AG09309 (cell line): ENCODE results near the gene MAPK8IP1.

ENCODE experiments used
- DNase-seq: peaks from one replicate; pipeline ENCODE4 v3.0.0-alpha.2; 2010; ENCODE audit warnings: low read depth
- H3K4me3 ChIP-seq: 2 replicates; pipeline ENCODE4 v1.5.1; 2011; ENCODE audit warnings: mild to moderate bottlenecking, low read depth, low read length, moderate library complexity; ENCODE audit not compliant: control insufficient read depth
- CTCF ChIP-seq: IDR thresholded peaks from 2 replicates; pipeline ENCODE4 v1.5.1; 2011; ENCODE audit warnings: mild to moderate bottlenecking, low read depth, low read length, inconsistent platforms; ENCODE audit not compliant: insufficient read depth, control insufficient read depth; ENCODE audit errors: missing control alignments

Gene MAPK8IP1

DNA sequence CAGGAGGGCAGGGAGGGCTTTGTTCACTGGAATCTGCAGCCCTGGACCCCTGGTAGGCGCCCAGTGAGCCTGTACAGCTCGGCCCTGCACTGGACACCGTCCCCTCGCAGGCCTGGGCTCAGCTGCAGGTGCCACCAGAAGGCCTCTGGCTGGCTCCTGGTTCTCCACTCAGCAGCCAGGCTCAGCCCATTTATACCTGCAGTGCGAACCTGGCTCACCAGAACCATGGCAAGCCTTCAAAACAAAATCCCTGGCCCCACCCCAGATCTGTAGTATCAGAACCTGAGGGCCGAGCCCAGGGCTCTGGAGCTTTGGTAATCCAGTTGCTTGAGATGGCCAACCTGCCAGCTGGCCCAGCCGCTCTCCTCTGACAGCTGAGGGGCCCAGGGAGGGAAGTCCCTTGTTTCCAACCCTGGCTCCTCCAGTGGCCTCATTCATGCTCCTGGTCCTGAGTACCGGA, 22.5 kb downstream of the MAPK8IP1 start:
- no peak for DNase-seq
- H3K4me3 ChIP-seq: no peak overlapping the region
- no peak for TF ChIP-seq CTCF

DNA sequence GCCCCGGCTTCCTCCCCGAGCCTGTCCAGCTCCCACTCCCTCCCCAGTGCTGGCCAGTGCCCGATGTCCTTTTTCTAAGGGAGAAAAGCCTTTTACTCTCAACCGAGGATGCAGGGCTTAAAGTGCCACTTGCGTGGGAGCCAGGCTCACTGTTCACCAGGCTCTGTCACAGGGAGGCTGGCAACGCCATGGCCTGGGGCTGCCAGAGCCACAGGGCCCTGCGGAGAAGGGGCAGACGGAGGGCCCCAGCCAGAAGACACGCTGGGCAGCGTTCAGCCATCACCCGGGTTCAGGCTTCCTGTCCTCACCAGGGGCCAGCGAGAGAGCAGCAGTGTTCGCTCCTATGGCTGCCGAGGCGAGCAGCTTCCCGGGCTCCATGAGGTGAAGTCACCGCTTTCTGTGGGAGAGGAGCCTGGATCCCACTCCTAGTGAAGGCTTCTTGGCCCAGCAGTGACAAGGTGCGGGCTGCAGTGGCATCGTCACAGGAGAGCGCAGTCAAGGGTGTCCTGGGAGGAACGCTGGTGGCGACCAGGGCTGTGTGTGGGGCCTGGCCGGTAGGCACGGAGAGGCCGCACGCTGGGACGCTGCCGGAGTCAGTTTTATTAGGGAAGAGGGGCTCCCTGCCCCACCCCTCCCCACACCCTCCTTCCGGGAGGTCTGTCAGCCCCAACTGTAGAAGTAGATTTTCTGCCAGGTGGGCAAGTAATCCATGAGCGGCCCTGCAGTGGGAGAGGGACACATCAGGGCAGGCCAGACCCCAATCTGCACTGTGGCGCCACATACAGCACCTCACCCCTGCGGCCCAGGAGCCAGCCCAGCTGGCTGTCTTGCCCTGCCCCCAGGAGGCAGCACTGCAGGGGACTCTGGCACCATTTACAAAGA, 24.4 kb downstream of the MAPK8IP1 start:
- H3K4me3 ChIP-seq: no peak overlapping the region
- no peak for DNase-seq
- no peak for TF ChIP-seq CTCF

DNA sequence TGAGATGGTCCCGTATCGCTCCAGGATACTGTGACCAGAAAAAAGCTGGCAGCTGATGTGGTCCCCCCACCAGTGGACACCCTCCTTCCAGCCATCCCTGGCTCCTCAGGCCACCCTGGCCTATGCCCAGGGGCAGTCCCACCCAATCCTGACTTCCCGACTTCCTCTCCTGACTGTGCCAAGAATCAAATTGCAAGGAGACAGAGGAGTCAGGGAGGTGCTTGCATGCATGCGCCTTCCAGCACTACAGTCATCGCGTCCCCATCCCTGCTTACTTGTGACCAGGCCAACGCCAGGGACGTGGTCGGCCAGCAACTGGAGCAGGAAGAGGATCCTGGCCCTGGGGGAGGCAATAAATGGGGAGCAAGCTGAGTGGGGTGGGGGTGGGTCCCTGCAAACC, 25.2 kb downstream of the MAPK8IP1 start:
- no peak for TF ChIP-seq CTCF
- no peak overlapping the region for H3K4me3 ChIP-seq
- no peak for DNase-seq

DNA sequence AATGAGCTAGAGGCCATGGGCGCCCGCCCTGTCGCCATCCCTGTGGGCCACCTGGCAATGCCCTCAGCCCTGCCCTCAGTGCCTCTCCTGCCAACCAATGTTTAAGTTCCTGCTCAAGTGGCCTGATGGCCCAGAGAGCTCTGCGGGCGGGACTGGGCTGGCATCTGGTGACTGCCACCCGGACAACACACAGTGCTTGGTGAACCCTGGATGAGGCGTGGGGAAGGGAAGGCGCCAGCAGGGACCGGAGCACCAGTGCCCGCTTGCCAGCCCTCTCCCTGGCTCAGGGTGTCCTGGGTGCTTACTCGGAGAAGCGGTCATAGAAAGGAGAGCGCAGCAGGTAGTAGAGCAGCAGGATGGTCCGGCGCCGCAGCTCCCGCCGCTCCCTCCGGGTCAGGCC, 28.1 kb downstream of the MAPK8IP1 start:
- DNase-seq: no peak
- no peak for TF ChIP-seq CTCF
- H3K4me3 ChIP-seq: no peak overlapping the region

DNA sequence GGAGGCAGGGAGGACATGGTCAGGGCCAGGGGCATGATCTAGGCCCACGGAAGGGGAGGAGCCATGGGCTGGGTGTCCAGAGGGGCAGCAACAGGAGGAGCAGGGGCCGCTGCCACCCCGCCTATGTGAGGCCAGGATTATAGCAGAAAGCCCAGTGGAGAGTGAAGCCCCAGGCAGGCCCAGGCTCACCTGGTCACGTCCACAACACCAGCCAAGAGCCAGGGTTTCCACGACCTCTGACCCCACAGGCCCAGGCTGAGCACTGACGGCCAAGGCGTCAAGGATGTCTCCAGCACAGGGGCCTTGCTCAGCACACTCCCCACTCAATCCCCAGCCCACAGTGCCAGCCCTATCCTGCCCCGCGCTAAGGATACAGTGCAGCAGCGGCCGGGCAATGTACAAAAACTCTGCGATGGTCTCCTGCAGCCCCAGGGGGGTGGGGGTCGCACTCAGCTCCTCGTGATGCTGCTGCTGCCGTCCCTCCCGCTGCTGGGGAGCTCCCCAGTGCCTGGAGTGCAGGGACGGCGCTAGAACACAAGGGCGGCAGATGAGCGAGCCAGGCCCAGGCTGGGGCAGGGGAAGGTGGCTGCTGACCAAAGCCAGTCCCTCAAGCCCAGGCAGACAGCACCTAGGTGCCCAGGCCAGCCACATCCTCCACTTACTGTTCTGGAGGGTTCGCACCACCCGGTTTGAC, 28.6 kb downstream of the MAPK8IP1 start:
- no peak overlapping the region for H3K4me3 ChIP-seq
- no peak for TF ChIP-seq CTCF
- no peak for DNase-seq

- no peak overlapping the region for H3K4me3 ChIP-seq
- TF ChIP-seq CTCF: no peak
- no peak for DNase-seq
Observed at GRCh38 chr11:45915446-45915845, 30.0 kb downstream of the MAPK8IP1 start.
